ENCODE results near the gene COX4I1. TPM values are rescaled to one million over a fixed set of nuclear protein-coding genes. Genes with fewer than 3 reads are reported as not detected.
"Not testable (repeated sequence)": the region's sequence is repeated elsewhere in the genome, so short reads cannot be mapped to it uniquely, and the experiment has no call there.

Gene COX4I1
- total RNA-seq, 1 donor from 2014 or later, result 329 TPM

GRCh38 chr16:85803570-85803969, 4.1 kb downstream of the COX4I1 start:
- no peak for DNase-seq

- DNase-seq, result no peak
Observed at GRCh38 chr16:85805442-85806045, 6.0 kb downstream of the COX4I1 start.

GRCh38 chr16:85806539-85806938, 7.0 kb downstream of the COX4I1 start:
- DNase-seq, result no peak

- not testable (repeated sequence) for DNase-seq
Observed at GRCh38 chr16:85807340-85807739, 7.8 kb downstream of the COX4I1 start.

- not testable (repeated sequence) for DNase-seq
Observed at GRCh38 chr16:85808104-85808503, 8.6 kb downstream of the COX4I1 start.

GRCh38 chr16:85808926-85809325, 9.4 kb downstream of the COX4I1 start:
- no peak for DNase-seq

- DNase-seq, result no peak
Observed at GRCh38 chr16:85809645-85810044, 10.2 kb downstream of the COX4I1 start.

- DNase-seq, result no peak
Observed at GRCh38 chr16:85810097-85810741, 10.7 kb downstream of the COX4I1 start.

GRCh38 chr16:85810742-85811115, 11.2 kb downstream of the COX4I1 start:
- no peak for DNase-seq

GRCh38 chr16:85812031-85812807, 12.7 kb downstream of the COX4I1 start:
- DNase-seq, result no peak

- DNase-seq, result no peak
Observed at GRCh38 chr16:85812811-85813700, 13.6 kb downstream of the COX4I1 start.

GRCh38 chr16:85816159-85816558, 16.7 kb downstream of the COX4I1 start:
- DNase-seq, result no peak

GRCh38 chr16:85817195-85817594, 17.7 kb downstream of the COX4I1 start:
- not testable (repeated sequence) for DNase-seq

GRCh38 chr16:85819245-85819644, 19.8 kb downstream of the COX4I1 start:
- DNase-seq, result peak; percentile 80

GRCh38 chr16:85819771-85820170, 20.3 kb downstream of the COX4I1 start:
- DNase-seq, result peak; percentile 43

- DNase-seq, result no peak
Observed at GRCh38 chr16:85820604-85821372, 21.3 kb downstream of the COX4I1 start.

- DNase-seq, result peak; percentile 90
Observed at GRCh38 chr16:85821390-85822135, 22.1 kb downstream of the COX4I1 start.

- no peak for DNase-seq
Observed at GRCh38 chr16:85822145-85822544, 22.6 kb downstream of the COX4I1 start.

- DNase-seq, result no peak
Observed at GRCh38 chr16:85823328-85823920, 23.9 kb downstream of the COX4I1 start.
